HepG2 (cell line): ENCODE results near the gene HLA-DPB1. TPM values are rescaled to one million over a fixed set of nuclear protein-coding genes. Genes with fewer than 3 reads are reported as not detected.

Experiments used
- ATAC-seq: fragments of 200-7000 bp; cut with Tn5 transposase; 3 replicates; pipeline ENCODE4 v1.9.1; 2020; ENCODE audit warnings: mild to moderate bottlenecking, moderate library complexity
- BruUV-seq: library from RNA; stranded (reverse); fragments of 400-500 nt; replicated peaks from 2 replicates; lab custom pipeline; 2021; lab: Mats Ljungman, UMichigan
- CTCF ChIA-PET: fragments of 300-600 bp; formaldehyde crosslinking; extraction: SDS; loops from one replicate; lab custom pipeline; 2021; ENCODE audit warnings: low total read pairs, inconsistent platforms, low intra/inter-chr PET ratio; lab: Yijun Ruan, JAX
- POLR2A ChIA-PET: fragments of 350-600 bp; sonication (Branson Sonifier 250); formaldehyde crosslinking; loops from one replicate; lab custom pipeline; 2020; ENCODE audit warnings: antibody characterized with exemption, inconsistent platforms; lab: Yijun Ruan, JAX
- DNase-seq: peaks from one replicate; pipeline ENCODE4 v3.0.0-alpha.2; 2015; ENCODE audit warnings: low spot score
- FAIRE-seq: peaks from 3 replicates; lab custom pipeline; 2011; peaks lifted over from hg19 to GRCh38; lab: Jason Lieb, UNC
- H2AFZ ChIP-seq: one replicate; pipeline ENCODE4 v1.6.1; 2011; ENCODE audit warnings: low read length, inconsistent platforms
- H3K27ac ChIP-seq: fragments of 300-600 bp; 3 replicates; pipeline ENCODE4 v1.8.0; 2011; ENCODE audit warnings: mixed run types, mild to moderate bottlenecking, mixed read lengths, low read length, inconsistent platforms; ENCODE audit not compliant: insufficient read depth; ENCODE audit errors: extremely low read length
- H3K27me3 ChIP-seq, 2 experiments: fragments of 200-600 bp in 1 of 2; 2 replicates in 1 of 2; 3 replicates in 1 of 2; pipeline versions ENCODE4 v1.6.0 to v1.8.0; 2011; ENCODE audit warnings: low read length in 2 of 2, mild to moderate bottlenecking in 2 of 2, moderate library complexity in 2 of 2, inconsistent platforms in 1 of 2; ENCODE audit not compliant: insufficient read depth in 2 of 2, control insufficient read depth in 1 of 2
- H3K36me3 ChIP-seq, 2 experiments: fragments of 200-600 bp in 1 of 2; replicated peaks in 1 of 2; 2 replicates in 1 of 2; 3 replicates in 1 of 2; pipeline versions ENCODE4 v1.5.1 to v1.8.0; 2011; ENCODE audit warnings: low read length in 2 of 2, inconsistent platforms in 1 of 2; ENCODE audit not compliant: insufficient read depth in 2 of 2, control insufficient read depth in 1 of 2
- H3K4me1 ChIP-seq: 2 replicates; pipeline ENCODE4 v1.5.1; 2012; ENCODE audit warnings: low read length, inconsistent platforms; ENCODE audit not compliant: insufficient read depth
- H3K4me2 ChIP-seq: 2 replicates; pipeline ENCODE4 v1.6.0; 2011; ENCODE audit warnings: low read depth, low read length, inconsistent platforms
- H3K4me3 ChIP-seq, 3 experiments: fragments of 200-600 bp in 1 of 3; sonication (generic), shearing (Covaris generic) in 1 of 3; replicated peaks in 1 of 3; 2 replicates each; pipeline ENCODE4 v1.5.1; 2011 to 2016; ENCODE audit warnings: low read length in 3 of 3, inconsistent platforms in 2 of 3, low read depth in 2 of 3, mild to moderate bottlenecking in 2 of 3, control low read depth in 1 of 3, mixed read lengths in 1 of 3; ENCODE audit not compliant: insufficient read depth in 1 of 3
- H3K79me2 ChIP-seq: one replicate; pipeline ENCODE4 v1.6.1; 2011; ENCODE audit warnings: low read length, inconsistent platforms; ENCODE audit not compliant: insufficient read depth
- H3K9ac ChIP-seq: 2 replicates; pipeline ENCODE4 v1.6.0; 2011; ENCODE audit warnings: mild to moderate bottlenecking, low read depth, low read length, inconsistent platforms; ENCODE audit not compliant: insufficient read depth
- H3K9me3 ChIP-seq: 2 replicates; pipeline ENCODE4 v1.5.1; 2012; ENCODE audit warnings: mild to moderate bottlenecking, low read length
- H4K20me1 ChIP-seq: 2 replicates; pipeline ENCODE4 v1.6.0; 2011; ENCODE audit warnings: inconsistent platforms, mild to moderate bottlenecking, low read length, moderate library complexity; ENCODE audit not compliant: insufficient read depth
- ATF7-NPFF ChIP-seq: sonication (generic); formaldehyde crosslinking; IDR thresholded peaks from 2 replicates; pipeline ENCODE4 v1.8.1; 2023; ENCODE audit warnings: mild to moderate bottlenecking, low read depth, missing genetic modification reagents, moderate library complexity
- BRD4 ChIP-seq: sonication (generic); formaldehyde crosslinking; IDR thresholded peaks from 2 replicates; pipeline ENCODE4 v1.4.0; 2020; ENCODE audit warnings: missing genetic modification reagents
- ERF ChIP-seq: IDR thresholded peaks from 2 replicates; pipeline ENCODE4 v1.6.1; 2018; ENCODE audit warnings: missing biosample characterization, missing genetic modification reagents
- FOXA3 ChIP-seq: IDR thresholded peaks from 2 replicates; pipeline ENCODE4 v1.6.1; 2016; ENCODE audit warnings: missing genetic modification reagents, missing compliant biosample characterization
- GABPB1 ChIP-seq: IDR thresholded peaks from 2 replicates; pipeline ENCODE4 v1.6.1; 2016; ENCODE audit warnings: mild to moderate bottlenecking, missing genetic modification reagents, moderate library complexity, missing compliant biosample characterization
- GATA4 ChIP-seq: sonication (generic); IDR thresholded peaks from 2 replicates; pipeline ENCODE4 v1.6.1; 2016; ENCODE audit warnings: antibody characterized with exemption, low read depth, borderline replicate concordance
- GTF2F1 ChIP-seq: fragments of 150-350 bp; IDR thresholded peaks from 2 replicates; pipeline ENCODE4 v1.6.1; 2014; ENCODE audit warnings: low read length
- HOMEZ ChIP-seq: IDR thresholded peaks from 2 replicates; pipeline ENCODE4 v1.6.1; 2016; ENCODE audit warnings: low read depth
- KDM3A ChIP-seq: IDR thresholded peaks from 2 replicates; pipeline ENCODE4 v1.6.1; 2018; ENCODE audit warnings: low read depth, missing compliant biosample characterization
- SCMH1 ChIP-seq: sonication (generic); formaldehyde crosslinking; IDR thresholded peaks from 2 replicates; pipeline ENCODE4 v1.9.0; 2021; ENCODE audit warnings: missing genetic modification reagents, mild to moderate bottlenecking, borderline replicate concordance
- ZFP36L1 ChIP-seq: sonication (generic); formaldehyde crosslinking; IDR thresholded peaks from 2 replicates; pipeline ENCODE4 v1.8.0; 2022; ENCODE audit warnings: mild to moderate bottlenecking, missing genetic modification reagents, moderate library complexity
- ZFP82 ChIP-seq: sonication (generic); formaldehyde crosslinking; IDR thresholded peaks from 2 replicates; pipeline ENCODE4 v1.5.1; 2020; ENCODE audit warnings: mild to moderate bottlenecking, missing genetic modification reagents, borderline replicate concordance
- ZMAT5 ChIP-seq: sonication (generic); formaldehyde crosslinking; IDR thresholded peaks from 2 replicates; pipeline ENCODE4 v1.5.0; 2020; ENCODE audit warnings: mild to moderate bottlenecking, low read depth, missing genetic modification reagents, borderline replicate concordance
- ZNF280D ChIP-seq: sonication (generic); formaldehyde crosslinking; IDR thresholded peaks from 2 replicates; pipeline ENCODE4 v1.5.1; 2020; ENCODE audit warnings: mild to moderate bottlenecking, missing genetic modification reagents
- ZNF557 ChIP-seq: sonication (generic); formaldehyde crosslinking; IDR thresholded peaks from 2 replicates; pipeline ENCODE4 v1.4.0; 2020; ENCODE audit warnings: missing genetic modification reagents
- ZNF616 ChIP-seq: sonication (generic); formaldehyde crosslinking; IDR thresholded peaks from 2 replicates; pipeline ENCODE4 v1.5.0; 2020; ENCODE audit warnings: low read depth, mild to moderate bottlenecking, missing genetic modification reagents
- WGBS: methylation state at CpG from one replicate; pipeline ENCODE4 v1.1.6; 2017; ENCODE audit warnings: low lambda C conversion rate; 5-methylcytosine and 5-hydroxymethylcytosine counted together
- in situ Hi-C: cut with HindIII; loops from 2 replicates; pipeline ENCODE4 v1.10.0; 2017; ENCODE audit warnings: low pct_unique_long_range_greater_than_20kb; ENCODE audit not compliant: extremely low pct_ligation_motif_present
- intact Hi-C: fragments of 100-400 bp; cut with micrococcal nuclease; formaldehyde crosslinking; loops from one replicate; pipeline ENCODE4 v1.10.0; 2022; ENCODE audit not compliant: unreplicated experiment
- polyA plus RNA-seq, 8 experiments: library from polyadenylated mRNA; depleted of rRNA in 3 of 8; stranded (reverse) in 7 of 8; unstranded in 1 of 8; fragments of >200 nt; fragmentation: Illumina TruSeq in 4 of 8; extraction: Trizol in 4 of 8; gene quantifications; 2 replicates each; pipeline versions ENCODE4 v1.2.1 to v1.2.3, GENCODE V29; 2011 to 2016; ENCODE audit warnings: low read depth in 4 of 8, missing spikeins in 1 of 8, mixed read lengths in 1 of 8; ENCODE audit not compliant: insufficient read depth in 1 of 8
- total RNA-seq, 5 experiments: library from RNA; depleted of rRNA; stranded (reverse); fragments of >200 nt; fragmentation: Illumina TruSeq; extraction: Trizol; gene quantifications; 2 replicates each; pipeline ENCODE4 v1.2.3, GENCODE V29; 2016; ENCODE audit warnings: low read depth in 1 of 5

The HLA-DPB1 gene
- total and polyA plus RNA-seq, 2 of the 13 experiments (the other 11 are each of a cell fraction or from before 2014, with no cell fraction given), result not detected

GRCh38 chr6:33128318-33128717, 52.5 kb downstream of the HLA-DPB1 start:
- no peak for DNase-seq
- Histone ChIP-seq H3K27me3 (no peaks in the 10 kb centered on the region; a peak in 1 of 5 replicates), H3K9me3 (peaks cover 12% of the 10 kb centered on the region), H4K20me1 (no peaks in the 10 kb centered on the region), H2AFZ (no peak overlapping the region), H3K36me3 (no peaks in the 10 kb centered on the region), H3K79me2 (no peaks in the 10 kb centered on the region), H3K4me3 (no peak overlapping the region), H3K4me2 (no peak overlapping the region), H3K9ac (no peak overlapping the region)
- BruUV-seq, result no TSS peak
- 8% methylated on average over 3 of the region's 3 CpGs for WGBS
- ATAC-seq, result no peak
- in situ Hi-C loops, result no loop called here
- ChIA-PET CTCF (no interaction called here), POLR2A (no interaction called here)
- no peak for FAIRE-seq
- TF ChIP-seq BRD4 (CRISPR knock-in tag), result no peak
- no peak for TF ChIP-seq HOMEZ
- no peak for TF ChIP-seq ZFP36L1
- TF ChIP-seq, all 625 proteins: peak for 0
- H3K27ac ChIP-seq, result no peak overlapping the region
- peaks cover 14% of the 10 kb centered on the region for H3K4me1 ChIP-seq
- intact Hi-C loops, result no loop called here

GRCh38 chr6:33132081-33132524, 56.3 kb downstream of the HLA-DPB1 start:
- in situ Hi-C loops (no loop called here), intact Hi-C loops (no loop called here)
- ATAC-seq (no peak), FAIRE-seq (no peak), DNase-seq (no peak)
- Histone ChIP-seq H3K27me3 (no peaks in the 10 kb centered on the region; a peak in 1 of 5 replicates), H3K36me3 (no peaks in the 10 kb centered on the region), H3K79me2 (no peaks in the 10 kb centered on the region), H2AFZ (no peak overlapping the region), H3K4me2 (no peak overlapping the region), H3K4me1 (no peaks in the 10 kb centered on the region), H4K20me1 (no peaks in the 10 kb centered on the region), H3K27ac (no peak overlapping the region), H3K4me3 (no peak overlapping the region), H3K9ac (no peak overlapping the region), H3K9me3 (no peaks in the 10 kb centered on the region)
- BruUV-seq, result no TSS peak
- WGBS, result 33% methylated on average over 8 of the region's 8 CpGs
- CTCF ChIA-PET, result no interaction called here
- POLR2A ChIA-PET, result no interaction called here
- TF ChIP-seq GTF2F1 (no peak), ERF (no peak), GABPB1 (CRISPR knock-in tag) (no peak), SCMH1 (CRISPR knock-in tag) (no peak), ZFP82 (no peak), ZNF557 (no peak), GATA4 (no peak), FOXA3 (no peak), ZMAT5 (CRISPR knock-in tag) (no peak), KDM3A (CRISPR knock-in tag) (no peak), ATF7-NPFF (CRISPR knock-in tag) (no peak), ZNF616 (CRISPR knock-in tag) (no peak), ZNF280D (CRISPR knock-in tag) (no peak)
